Mesothelial cell of epicardium (in vitro differentiated cells): ENCODE results near the gene CHMP4B. TPM values are rescaled to one million over a fixed set of nuclear protein-coding genes. Genes with fewer than 3 reads are reported as not detected.
"Not testable (repeated sequence)": the region's sequence is repeated elsewhere in the genome, so short reads cannot be mapped to it uniquely, and the experiment has no call there.

ENCODE experiments used
- DNase-seq, 2 experiments: peaks; one replicate each; pipeline ENCODE4 v3.0.0; 2021; ENCODE audit warnings: low spot score in 2 of 2; ENCODE audit not compliant: unreplicated experiment in 2 of 2
- H3K27ac Mint-ChIP-seq: 2 replicates; pipeline ENCODE4 v1.8.0; 2021; ENCODE audit warnings: mixed read lengths
- H3K27me3 Mint-ChIP-seq: 2 replicates; pipeline ENCODE4 v1.8.0; 2021; ENCODE audit warnings: low read depth, mixed read lengths
- H3K36me3 Mint-ChIP-seq: 2 replicates; pipeline ENCODE4 v1.8.0; 2021; ENCODE audit warnings: mixed read lengths
- H3K4me1 Mint-ChIP-seq: 2 replicates; pipeline ENCODE4 v1.8.0; 2021; ENCODE audit warnings: mixed read lengths
- H3K4me3 Mint-ChIP-seq: 2 replicates; pipeline ENCODE4 v1.8.0; 2021; ENCODE audit warnings: mild to moderate bottlenecking, moderate library complexity, mixed read lengths
- H3K9me3 Mint-ChIP-seq: 2 replicates; pipeline ENCODE4 v1.8.0; 2021; ENCODE audit warnings: mixed read lengths
- total RNA-seq: library from RNA; stranded (reverse); gene quantifications from 3 replicates; pipeline ENCODE4 v1.2.1, GENCODE V29; 2021
- TF ChIP-seq, protein P1 (sequence below): fragments of 200-600 bp; sonication (generic); IDR thresholded peaks from one replicate; pipeline ENCODE4 v1.5.0; 2021; ENCODE audit warnings: antibody characterized with exemption; ENCODE audit not compliant: unreplicated experiment

The CHMP4B gene
- total RNA-seq, 1 donor from 2014 or later: 76.9 TPM

DNA sequence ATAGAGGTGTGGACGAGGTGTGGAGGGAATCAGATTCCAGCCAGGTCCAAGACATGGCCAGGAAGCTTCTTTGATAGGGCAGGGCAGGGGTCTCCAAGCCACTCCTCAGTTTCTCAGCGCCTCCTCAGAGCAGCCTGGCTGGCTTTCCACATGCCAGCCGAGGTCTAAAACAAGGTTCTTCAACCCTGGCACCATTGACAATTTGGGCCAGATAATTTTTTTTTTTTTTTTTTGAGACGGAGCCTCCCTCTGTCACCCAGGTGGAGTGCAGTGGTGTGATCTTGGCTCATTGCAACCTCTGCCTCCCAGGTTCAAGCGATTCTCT lies 21.3 kb upstream of the CHMP4B start:
- no peaks in the 10 kb centered on the region for H3K27me3 Mint-ChIP-seq
- H3K4me1 Mint-ChIP-seq: peaks cover 29% of the 10 kb centered on the region
- no peak overlapping the region for H3K4me3 Mint-ChIP-seq
- H3K36me3 Mint-ChIP-seq: peaks cover 4% of the 10 kb centered on the region
- TF ChIP-seq, protein P1, sequence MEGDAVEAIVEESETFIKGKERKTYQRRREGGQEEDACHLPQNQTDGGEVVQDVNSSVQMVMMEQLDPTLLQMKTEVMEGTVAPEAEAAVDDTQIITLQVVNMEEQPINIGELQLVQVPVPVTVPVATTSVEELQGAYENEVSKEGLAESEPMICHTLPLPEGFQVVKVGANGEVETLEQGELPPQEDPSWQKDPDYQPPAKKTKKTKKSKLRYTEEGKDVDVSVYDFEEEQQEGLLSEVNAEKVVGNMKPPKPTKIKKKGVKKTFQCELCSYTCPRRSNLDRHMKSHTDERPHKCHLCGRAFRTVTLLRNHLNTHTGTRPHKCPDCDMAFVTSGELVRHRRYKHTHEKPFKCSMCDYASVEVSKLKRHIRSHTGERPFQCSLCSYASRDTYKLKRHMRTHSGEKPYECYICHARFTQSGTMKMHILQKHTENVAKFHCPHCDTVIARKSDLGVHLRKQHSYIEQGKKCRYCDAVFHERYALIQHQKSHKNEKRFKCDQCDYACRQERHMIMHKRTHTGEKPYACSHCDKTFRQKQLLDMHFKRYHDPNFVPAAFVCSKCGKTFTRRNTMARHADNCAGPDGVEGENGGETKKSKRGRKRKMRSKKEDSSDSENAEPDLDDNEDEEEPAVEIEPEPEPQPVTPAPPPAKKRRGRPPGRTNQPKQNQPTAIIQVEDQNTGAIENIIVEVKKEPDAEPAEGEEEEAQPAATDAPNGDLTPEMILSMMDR: no peak
- DNase-seq: no peak
- no peaks in the 10 kb centered on the region for H3K9me3 Mint-ChIP-seq
- H3K27ac Mint-ChIP-seq: peak overlapping the region; percentile 93

DNA sequence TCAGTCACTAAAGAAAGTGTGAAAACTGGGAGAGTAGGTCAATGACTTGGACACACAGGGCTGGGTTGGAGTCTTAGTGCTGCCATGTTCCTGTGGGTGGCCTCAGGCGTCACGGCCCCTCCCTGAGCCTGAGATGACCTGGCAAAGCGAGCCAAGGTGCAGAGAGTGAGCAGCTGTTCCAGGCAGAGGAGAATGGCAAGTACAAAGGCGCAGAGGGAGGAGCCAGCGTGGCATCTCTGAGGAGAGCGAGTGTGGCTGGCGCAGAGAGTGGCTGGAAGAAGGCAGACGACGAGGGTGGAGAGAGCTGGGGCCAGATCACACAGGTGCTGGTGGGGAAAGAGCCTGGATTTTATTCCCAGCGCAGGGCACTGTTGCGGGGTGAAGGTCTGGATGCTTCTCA lies 20.6 kb upstream of the CHMP4B start:
- H3K27me3 Mint-ChIP-seq: no peaks in the 10 kb centered on the region
- no peak overlapping the region for H3K4me3 Mint-ChIP-seq
- TF ChIP-seq, protein P1: no peak
- no peaks in the 10 kb centered on the region for H3K9me3 Mint-ChIP-seq
- H3K27ac Mint-ChIP-seq: peak overlapping the region; percentile 93
- peaks cover 29% of the 10 kb centered on the region for H3K4me1 Mint-ChIP-seq
- no peak for DNase-seq
- H3K36me3 Mint-ChIP-seq: peaks cover 4% of the 10 kb centered on the region

DNA sequence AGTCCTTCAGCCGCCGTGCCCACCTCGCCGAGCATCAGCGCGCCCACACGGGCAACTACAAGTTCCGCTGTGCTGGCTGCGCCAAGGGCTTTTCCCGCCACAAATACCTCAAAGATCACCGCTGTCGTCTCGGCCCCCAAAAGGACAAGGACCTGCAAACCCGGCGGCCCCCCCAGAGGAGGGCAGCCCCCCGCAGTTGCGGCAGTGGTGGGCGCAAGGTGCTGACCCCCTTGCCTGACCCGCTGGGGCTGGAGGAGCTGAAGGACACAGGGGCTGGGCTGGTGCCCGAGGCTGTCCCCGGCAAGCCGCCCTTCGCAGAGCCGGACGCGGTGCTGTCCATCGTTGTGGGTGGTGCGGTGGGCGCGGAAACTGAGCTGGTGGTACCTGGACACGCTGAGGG lies 20.1 kb upstream of the CHMP4B start:
- Mint-ChIP-seq H3K4me1 (peaks cover 29% of the 10 kb centered on the region), H3K27ac (no peak overlapping the region), H3K36me3 (peaks cover 4% of the 10 kb centered on the region), H3K27me3 (no peaks in the 10 kb centered on the region), H3K9me3 (no peaks in the 10 kb centered on the region), H3K4me3 (no peak overlapping the region)
- TF ChIP-seq, protein P1: no peak
- DNase-seq: no peak

DNA sequence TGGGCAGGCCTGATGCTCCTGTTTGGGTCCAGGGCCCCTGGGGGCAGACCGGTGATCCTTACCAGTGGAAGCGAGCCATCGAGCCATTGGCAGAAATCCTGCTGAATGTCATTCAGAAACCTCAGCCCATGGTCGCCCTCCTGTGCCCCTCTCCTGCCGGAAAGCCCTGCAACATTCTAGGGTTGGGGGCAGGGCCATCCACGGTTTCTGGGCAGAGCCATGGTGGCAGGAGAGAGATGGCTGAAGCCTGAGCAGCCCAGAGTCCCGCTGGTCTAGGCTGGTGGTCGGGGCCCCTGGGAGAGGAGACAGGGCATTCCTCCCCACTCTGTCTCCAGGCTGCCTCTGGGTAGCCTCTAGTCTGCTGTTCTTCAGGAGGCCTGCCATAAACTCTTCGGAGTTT lies 19.6 kb upstream of the CHMP4B start:
- no peak overlapping the region for H3K27ac Mint-ChIP-seq
- no peaks in the 10 kb centered on the region for H3K9me3 Mint-ChIP-seq
- H3K27me3 Mint-ChIP-seq: no peaks in the 10 kb centered on the region
- H3K4me1 Mint-ChIP-seq: peaks cover 33% of the 10 kb centered on the region
- DNase-seq: no peak
- no peak overlapping the region for H3K4me3 Mint-ChIP-seq
- peaks cover 4% of the 10 kb centered on the region for H3K36me3 Mint-ChIP-seq
- TF ChIP-seq, protein P1: no peak

DNA sequence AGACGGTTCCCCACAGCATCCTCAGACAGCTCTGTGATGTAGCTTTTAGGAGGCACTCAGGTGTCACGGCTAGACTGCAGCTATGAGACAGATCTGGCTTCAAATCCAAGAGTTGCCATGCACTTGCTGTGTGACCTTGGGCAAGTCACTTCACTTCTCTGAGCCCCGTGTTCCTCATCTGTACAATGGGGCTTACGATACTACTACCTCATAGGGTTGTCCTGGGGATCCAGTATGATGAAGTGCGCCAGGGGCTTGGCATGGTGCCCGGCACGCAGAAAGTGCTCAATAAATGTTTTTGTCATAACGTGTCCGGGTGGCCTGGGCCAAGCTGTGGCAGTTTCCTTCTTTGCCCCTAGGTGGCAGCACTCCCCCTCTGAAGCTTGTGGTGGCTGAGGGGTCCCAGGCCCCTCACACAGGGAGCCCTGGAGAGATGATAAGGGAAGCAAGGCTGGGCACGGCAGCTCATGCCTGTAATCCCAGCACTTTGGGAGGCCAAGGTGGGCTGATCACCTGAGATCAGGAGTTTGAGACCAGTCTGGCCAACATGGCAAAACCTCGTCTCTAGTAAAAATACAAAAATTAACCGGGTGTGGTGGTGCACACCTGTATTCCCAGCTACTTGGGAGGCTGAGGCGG lies 19.1 kb upstream of the CHMP4B start:
- no peaks in the 10 kb centered on the region for H3K27me3 Mint-ChIP-seq

DNA sequence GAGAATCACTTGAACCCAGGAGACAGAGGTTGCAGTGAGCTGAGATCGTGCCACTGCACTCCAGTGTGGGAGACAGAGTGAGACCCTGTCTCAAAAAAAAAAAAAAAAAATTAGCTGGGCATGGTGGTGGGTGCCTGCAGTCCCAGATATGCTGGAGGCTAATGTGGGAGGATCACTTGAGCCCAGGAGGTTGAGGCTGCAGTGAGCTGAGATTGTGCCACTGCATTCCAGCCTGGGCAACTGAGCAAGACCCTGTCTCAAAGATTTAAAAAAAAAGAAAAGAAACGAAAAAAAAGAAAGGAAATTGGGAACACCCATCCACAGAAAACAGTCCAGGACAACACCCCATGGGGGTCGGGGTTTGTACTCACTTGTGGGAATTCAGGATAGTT lies 18.6 kb upstream of the CHMP4B start:
- not testable (repeated sequence) for DNase-seq, H3K36me3 Mint-ChIP-seq, H3K27me3 Mint-ChIP-seq, H3K4me3 Mint-ChIP-seq, H3K27ac Mint-ChIP-seq, H3K9me3 Mint-ChIP-seq
- H3K4me1 Mint-ChIP-seq: peaks cover 35% of the 10 kb centered on the region

More for the DNA sequence above, 19.1 kb upstream of the CHMP4B start:
- TF ChIP-seq, protein P1: peak; percentile 72
- Mint-ChIP-seq H3K4me1 (peaks cover 37% of the 10 kb centered on the region), H3K4me3 (no peak overlapping the region), H3K36me3 (peaks cover 4% of the 10 kb centered on the region), H3K27ac (no peak overlapping the region), H3K9me3 (no peaks in the 10 kb centered on the region)
- DNase-seq: peak in 1 of 2 experiments; percentile 64
